ENCODE results near the gene SOX10. TPM values are rescaled to one million over a fixed set of nuclear protein-coding genes. Genes with fewer than 3 reads are reported as not detected.

SOX10 gene
- total and polyA plus RNA-seq, 8 donors, result 0.06 to 0.96 (median 0.30) TPM

- H3K9me3 ChIP-seq, result no peaks in the 10 kb centered on the region
- no peaks in the 10 kb centered on the region for H3K4me1 ChIP-seq
- DNase-seq, result no peak
- H3K27me3 ChIP-seq, result no peaks in the 10 kb centered on the region
- H3K36me3 ChIP-seq, result no peaks in the 10 kb centered on the region
- H3K27ac ChIP-seq, result no peak overlapping the region
- no peak for TF ChIP-seq CTCF (IDR thresholded peaks at IDR 0.05)
- 83 to 92% methylated on average over 9 of the region's 9 CpGs for WGBS, 2 donors
- intact Hi-C loops (cut with DNase I), result no loop called here
- FAIRE-seq, result no peak
- no peak overlapping the region for H3K4me3 ChIP-seq
- ATAC-seq, result no peak
Observed at GRCh38 chr22:38027487-38027886, 43.1 kb upstream of the SOX10 start.

GRCh38 chr22:38026130-38027111, 42.1 kb upstream of the SOX10 start:
- Histone ChIP-seq H3K4me3 (no peak overlapping the region), H3K4me1 (no peaks in the 10 kb centered on the region), H3K27ac (no peak overlapping the region), H3K36me3 (no peaks in the 10 kb centered on the region), H3K27me3 (no peaks in the 10 kb centered on the region), H3K9me3 (no peaks in the 10 kb centered on the region)
- 70 to 75% methylated on average over 22 of the region's 22 CpGs for WGBS, 2 donors
- DNase-seq (peak in 1 of 6 donors; percentile 41), ATAC-seq (no peak), FAIRE-seq (no peak)
- intact Hi-C loops (cut with DNase I), result no loop called here
- TF ChIP-seq CTCF (IDR thresholded peaks at IDR 0.05), result no peak

GRCh38 chr22:38025514-38025913, 41.2 kb upstream of the SOX10 start:
- FAIRE-seq (no peak), ATAC-seq (no peak), DNase-seq (no peak)
- no peaks in the 10 kb centered on the region for H3K4me1 ChIP-seq
- no peaks in the 10 kb centered on the region for H3K36me3 ChIP-seq
- intact Hi-C loops (cut with DNase I), result no loop called here
- no peak overlapping the region for H3K27ac ChIP-seq
- TF ChIP-seq CTCF (IDR thresholded peaks at IDR 0.05), result no peak
- H3K27me3 ChIP-seq, result no peaks in the 10 kb centered on the region
- H3K9me3 ChIP-seq, result no peaks in the 10 kb centered on the region
- no peak overlapping the region for H3K4me3 ChIP-seq
- WGBS, 2 donors, result 85 to 92% methylated on average over 8 of the region's 8 CpGs

- no peak for TF ChIP-seq CTCF (IDR thresholded peaks at IDR 0.05)
- ATAC-seq (no peak), DNase-seq (no peak), FAIRE-seq (no peak)
- Histone ChIP-seq H3K9me3 (no peaks in the 10 kb centered on the region), H3K4me1 (no peaks in the 10 kb centered on the region), H3K36me3 (no peaks in the 10 kb centered on the region), H3K27ac (no peak overlapping the region), H3K27me3 (no peaks in the 10 kb centered on the region), H3K4me3 (no peak overlapping the region)
- WGBS, 2 donors, result 70 to 76% methylated on average over 6 of the region's 6 CpGs
- intact Hi-C loops (cut with DNase I), result no loop called here
Observed at GRCh38 chr22:38023045-38023444, 38.7 kb upstream of the SOX10 start.

- ATAC-seq (no peak), FAIRE-seq (no peak), DNase-seq (no peak)
- no peaks in the 10 kb centered on the region for H3K4me1 ChIP-seq
- H3K27me3 ChIP-seq, result no peaks in the 10 kb centered on the region
- no peaks in the 10 kb centered on the region for H3K36me3 ChIP-seq
- intact Hi-C loops (cut with DNase I), result no loop called here
- no peak overlapping the region for H3K27ac ChIP-seq
- no peak overlapping the region for H3K4me3 ChIP-seq
- WGBS, 2 donors, result 85 to 91% methylated on average over 6 of the region's 6 CpGs
- no peak for TF ChIP-seq CTCF (IDR thresholded peaks at IDR 0.05)
- no peaks in the 10 kb centered on the region for H3K9me3 ChIP-seq
Observed at GRCh38 chr22:38021206-38021605, 36.9 kb upstream of the SOX10 start.
